HG03565 (cell line): ENCODE data around the gene UGGT2.
"Not testable (repeated sequence)": the region's sequence is repeated elsewhere in the genome, so short reads cannot be mapped to it uniquely, and the experiment has no call there.

ENCODE experiments used
- ATAC-seq: cut with Tn5 transposase; IDR thresholded peaks from one replicate; pipeline ENCODE4 v1.9.1; 2021; ENCODE audit warnings: mild to moderate bottlenecking, moderate library complexity; ENCODE audit not compliant: unreplicated experiment

UGGT2 gene

GRCh38 chr13:96050955-96051354 lies 2.2 kb downstream of the UGGT2 start:
- not testable (repeated sequence) for ATAC-seq

- ATAC-seq = not testable (repeated sequence)
Observed at GRCh38 chr13:96046449-96047126, 6.6 kb downstream of the UGGT2 start.

GRCh38 chr13:96044238-96044637 lies 9.0 kb downstream of the UGGT2 start:
- ATAC-seq = no peak

- no peak for ATAC-seq
Observed at GRCh38 chr13:96041326-96042110, 11.7 kb downstream of the UGGT2 start.

- ATAC-seq = no peak
Observed at GRCh38 chr13:96036515-96036914, 16.7 kb downstream of the UGGT2 start.

- ATAC-seq = no peak
Observed at GRCh38 chr13:96034662-96035061, 18.5 kb downstream of the UGGT2 start.

GRCh38 chr13:96033220-96034015 lies 19.8 kb downstream of the UGGT2 start:
- no peak for ATAC-seq

GRCh38 chr13:96032717-96033116 lies 20.5 kb downstream of the UGGT2 start:
- ATAC-seq = no peak

GRCh38 chr13:96029002-96029401 lies 24.2 kb downstream of the UGGT2 start:
- ATAC-seq = no peak

GRCh38 chr13:96027496-96027895 lies 25.7 kb downstream of the UGGT2 start:
- no peak for ATAC-seq

- ATAC-seq = no peak
Observed at GRCh38 chr13:96025283-96025682, 27.9 kb downstream of the UGGT2 start.

- ATAC-seq = no peak
Observed at GRCh38 chr13:96020931-96021330, 32.3 kb downstream of the UGGT2 start.

GRCh38 chr13:96020155-96020575 lies 33.0 kb downstream of the UGGT2 start:
- peak; percentile 95 for ATAC-seq

GRCh38 chr13:96018135-96018534 lies 35.1 kb downstream of the UGGT2 start:
- no peak for ATAC-seq

GRCh38 chr13:96011291-96011872 lies 41.8 kb downstream of the UGGT2 start:
- no peak for ATAC-seq

- no peak for ATAC-seq
Observed at GRCh38 chr13:96003304-96003703, 49.9 kb downstream of the UGGT2 start.

- ATAC-seq = no peak
Observed at GRCh38 chr13:96002322-96003131, 50.7 kb downstream of the UGGT2 start.

GRCh38 chr13:96000069-96000468 lies 53.1 kb downstream of the UGGT2 start:
- ATAC-seq = no peak

- no peak for ATAC-seq
Observed at GRCh38 chr13:95987841-95988240, 65.4 kb downstream of the UGGT2 start.

GRCh38 chr13:95982144-95982543 lies 71.1 kb downstream of the UGGT2 start:
- ATAC-seq = no peak
